Measurements from ENCODE around the gene FERD3L. TPM values are rescaled to one million over a fixed set of nuclear protein-coding genes. Genes with fewer than 3 reads are reported as not detected.

FERD3L gene
- polyA plus RNA-seq, 1 donor (not counting 4 experiments of a cell fraction or from before 2014, with no cell fraction given) = not detected

GRCh38 chr7:19145434-19146115, 354 bp upstream of the FERD3L start:
- no peak for FAIRE-seq
- DNase-seq (ENCODE audit: low read depth, low spot score) = no peak
- Histone ChIP-seq H4K20me1 (ENCODE audit: control insufficient read depth, extremely low read depth, insufficient read depth, low read length) (peaks cover 2% of the 10 kb centered on the region), H3K27me3 (ENCODE audit: control insufficient read depth, extremely low read depth, insufficient read depth, low read length) (peaks cover 45% of the 10 kb centered on the region), H3K9me1 (ENCODE audit: control insufficient read depth, extremely low read depth, insufficient read depth, low read length) (no peaks in the 10 kb centered on the region), H2AFZ (ENCODE audit: control insufficient read depth, low read length) (no peak overlapping the region), H3K9me3 (ENCODE audit: control insufficient read depth, low read depth, low read length) (no peaks in the 10 kb centered on the region), H3K79me2 (ENCODE audit: control insufficient read depth, insufficient read depth, low read length) (no peaks in the 10 kb centered on the region), H3K36me3 (ENCODE audit: control insufficient read depth in 2 of 2, extremely low read depth in 1 of 2, insufficient read depth in 2 of 2, low read length in 2 of 2) (no peaks in the 10 kb centered on the region), H3K4me3 (ENCODE audit: control insufficient read depth in 2 of 3, extremely low read depth in 1 of 3, insufficient read depth in 2 of 3, low read depth in 1 of 3, low read length in 3 of 3) (no peak overlapping the region), H3K9ac (ENCODE audit: control insufficient read depth, extremely low read depth, insufficient read depth, low read length) (no peak overlapping the region), H3K4me2 (ENCODE audit: control insufficient read depth, extremely low read depth, insufficient read depth, low read depth, low read length) (no peak overlapping the region), H3K4me1 (ENCODE audit: control insufficient read depth, extremely low read depth, insufficient read depth, low read length) (no peaks in the 10 kb centered on the region), H3K27ac (ENCODE audit: control insufficient read depth, insufficient read depth, low read length) (no peak overlapping the region)
- no peak for TF ChIP-seq EZH2 (IDR thresholded peaks at IDR 0.05; ENCODE audit: low read length)
- dilution Hi-C loops (cut with MboI; ENCODE audit: extremely low pct_ligation_motif_present, low sequenced_read_pairs) = no loop called here

- Histone ChIP-seq H3K27ac (ENCODE audit: control insufficient read depth, insufficient read depth, low read length) (no peak overlapping the region), H3K4me3 (ENCODE audit: control insufficient read depth in 2 of 3, extremely low read depth in 1 of 3, insufficient read depth in 2 of 3, low read depth in 1 of 3, low read length in 3 of 3) (no peak overlapping the region), H3K79me2 (ENCODE audit: control insufficient read depth, insufficient read depth, low read length) (no peaks in the 10 kb centered on the region), H3K4me2 (ENCODE audit: control insufficient read depth, extremely low read depth, insufficient read depth, low read depth, low read length) (no peak overlapping the region), H3K36me3 (ENCODE audit: control insufficient read depth in 2 of 2, extremely low read depth in 1 of 2, insufficient read depth in 2 of 2, low read length in 2 of 2) (no peaks in the 10 kb centered on the region), H3K9ac (ENCODE audit: control insufficient read depth, extremely low read depth, insufficient read depth, low read length) (no peak overlapping the region), H2AFZ (ENCODE audit: control insufficient read depth, low read length) (no peak overlapping the region), H4K20me1 (ENCODE audit: control insufficient read depth, extremely low read depth, insufficient read depth, low read length) (peaks cover 2% of the 10 kb centered on the region), H3K27me3 (ENCODE audit: control insufficient read depth, extremely low read depth, insufficient read depth, low read length) (peaks cover 45% of the 10 kb centered on the region), H3K9me3 (ENCODE audit: control insufficient read depth, low read depth, low read length) (no peaks in the 10 kb centered on the region), H3K9me1 (ENCODE audit: control insufficient read depth, extremely low read depth, insufficient read depth, low read length) (no peaks in the 10 kb centered on the region), H3K4me1 (ENCODE audit: control insufficient read depth, extremely low read depth, insufficient read depth, low read length) (no peaks in the 10 kb centered on the region)
- TF ChIP-seq EZH2 (IDR thresholded peaks at IDR 0.05; ENCODE audit: low read length) (peak; percentile 95), CTCF (optimal IDR thresholded peaks at IDR 0.05 in 1 of 3, IDR thresholded peaks at IDR 0.05 in 1 of 3, conservative IDR thresholded peaks at IDR 0.05 in 1 of 3; ENCODE audit: extremely low read depth in 1 of 3, insufficient read depth in 2 of 3, low read length in 3 of 3) (no peak)
- FAIRE-seq (no peak), DNase-seq (ENCODE audit: low read depth, low spot score) (no peak)
- dilution Hi-C loops (cut with MboI; ENCODE audit: extremely low pct_ligation_motif_present, low sequenced_read_pairs) = no loop called here
These were observed 1.2 kb downstream of the FERD3L start for GRCh38 chr7:19143881-19144574.

Data from keratinocyte (primary cell).